GM13976 (cell line): ENCODE data around the gene CHN1.

ENCODE experiments used
- DNase-seq: peaks from one replicate; pipeline ENCODE4 v3.0.0; 2012; ENCODE audit warnings: low spot score
- in situ Hi-C: fragments of 300-500 bp; cut with MboI; formaldehyde crosslinking; loops from one replicate; pipeline ENCODE4 v1.12.0; 2022; ENCODE audit warnings: low sequenced_read_pairs, mixed read lengths, inconsistent platforms; ENCODE audit not compliant: unreplicated experiment
- TF ChIP-seq, protein P1 (sequence below): IDR thresholded peaks from 2 replicates; pipeline ENCODE4 v1.5.1; 2012; ENCODE audit warnings: borderline replicate concordance, mild to moderate bottlenecking; ENCODE audit not compliant: insufficient read depth; ENCODE audit errors: extremely low read depth, missing control alignments, control extremely low read depth

The CHN1 gene

GRCh38 chr2:174815526-174815925 lies 189.7 kb downstream of the CHN1 start:
- TF ChIP-seq, protein P1, sequence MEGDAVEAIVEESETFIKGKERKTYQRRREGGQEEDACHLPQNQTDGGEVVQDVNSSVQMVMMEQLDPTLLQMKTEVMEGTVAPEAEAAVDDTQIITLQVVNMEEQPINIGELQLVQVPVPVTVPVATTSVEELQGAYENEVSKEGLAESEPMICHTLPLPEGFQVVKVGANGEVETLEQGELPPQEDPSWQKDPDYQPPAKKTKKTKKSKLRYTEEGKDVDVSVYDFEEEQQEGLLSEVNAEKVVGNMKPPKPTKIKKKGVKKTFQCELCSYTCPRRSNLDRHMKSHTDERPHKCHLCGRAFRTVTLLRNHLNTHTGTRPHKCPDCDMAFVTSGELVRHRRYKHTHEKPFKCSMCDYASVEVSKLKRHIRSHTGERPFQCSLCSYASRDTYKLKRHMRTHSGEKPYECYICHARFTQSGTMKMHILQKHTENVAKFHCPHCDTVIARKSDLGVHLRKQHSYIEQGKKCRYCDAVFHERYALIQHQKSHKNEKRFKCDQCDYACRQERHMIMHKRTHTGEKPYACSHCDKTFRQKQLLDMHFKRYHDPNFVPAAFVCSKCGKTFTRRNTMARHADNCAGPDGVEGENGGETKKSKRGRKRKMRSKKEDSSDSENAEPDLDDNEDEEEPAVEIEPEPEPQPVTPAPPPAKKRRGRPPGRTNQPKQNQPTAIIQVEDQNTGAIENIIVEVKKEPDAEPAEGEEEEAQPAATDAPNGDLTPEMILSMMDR = no peak
- DNase-seq = no peak
- in situ Hi-C loops = no loop called here

- no peak for DNase-seq
- in situ Hi-C loops = no loop called here
- TF ChIP-seq, protein P1 = no peak
Observed at GRCh38 chr2:174812037-174812436, 193.1 kb downstream of the CHN1 start.

DNA sequence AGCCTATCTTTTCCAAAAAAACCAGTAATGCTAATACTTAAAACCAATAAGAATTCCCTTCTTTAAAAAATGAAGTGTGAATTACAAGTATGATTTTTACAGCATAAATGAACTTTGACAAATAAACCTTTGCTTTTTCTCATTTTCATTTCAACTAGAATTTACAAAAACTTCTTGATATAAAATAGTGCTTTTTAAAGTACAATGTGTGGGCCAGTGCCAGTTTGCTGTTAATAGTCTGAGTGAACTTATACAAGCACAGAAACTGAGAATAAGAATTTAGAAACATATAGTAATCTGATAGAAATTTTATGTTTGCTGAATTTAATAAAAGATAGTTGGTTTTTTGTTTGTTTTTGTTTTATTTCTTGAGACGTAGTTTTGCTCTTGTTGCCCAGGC lies 197.2 kb downstream of the CHN1 start:
- in situ Hi-C loops = no loop called here
- no peak for DNase-seq
- TF ChIP-seq, protein P1 = no peak

DNA sequence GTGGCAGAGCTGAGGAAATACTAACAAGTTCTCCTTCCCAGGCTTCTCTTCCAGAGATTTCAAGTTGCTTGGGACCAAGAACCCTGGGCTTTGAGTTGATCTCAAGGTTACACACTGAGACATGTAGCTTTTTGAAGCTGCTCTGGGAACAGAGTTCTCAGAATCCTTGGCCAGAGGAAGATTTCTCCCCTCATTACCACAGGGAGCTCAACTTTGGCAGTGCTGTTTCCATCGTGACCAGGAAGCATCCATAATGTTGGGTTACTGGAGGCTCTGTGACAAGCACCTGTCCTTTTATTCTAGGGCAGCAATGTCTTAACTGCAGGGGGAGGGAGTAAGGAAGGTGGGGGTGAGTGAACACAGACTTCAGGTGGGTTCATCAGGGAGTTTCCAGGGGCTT lies 199.4 kb downstream of the CHN1 start:
- no peak for DNase-seq
- in situ Hi-C loops = no loop called here
- TF ChIP-seq, protein P1 = no peak

DNA sequence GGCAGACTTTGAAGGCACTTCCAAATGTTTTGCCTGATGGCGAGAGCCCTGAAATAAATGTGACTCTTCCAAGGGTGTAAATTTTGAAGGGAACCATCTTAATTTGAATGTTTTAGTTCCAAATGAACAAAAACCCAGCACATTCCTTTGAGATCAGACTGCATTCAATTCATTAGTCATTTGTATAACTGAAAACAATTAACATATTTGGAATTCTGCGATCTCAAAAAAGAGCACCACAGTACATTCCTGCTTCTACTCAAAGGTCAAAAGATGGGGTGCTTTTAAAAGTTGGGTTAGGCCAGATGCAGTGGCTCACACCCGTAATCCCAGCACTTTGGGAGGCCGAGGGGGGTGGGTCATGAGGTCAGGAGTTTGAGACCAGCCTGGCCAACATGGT lies 202.7 kb downstream of the CHN1 start:
- no peak for DNase-seq
- in situ Hi-C loops = no loop called here
- TF ChIP-seq, protein P1 = no peak

GRCh38 chr2:174800436-174801205 lies 204.6 kb downstream of the CHN1 start:
- in situ Hi-C loops = no loop called here
- TF ChIP-seq, protein P1 = no peak
- no peak for DNase-seq
